ENCODE measurements around the gene DDB1. TPM values are rescaled to one million over a fixed set of nuclear protein-coding genes. Genes with fewer than 3 reads are reported as not detected.

The DDB1 gene
- total and polyA plus RNA-seq, 9 of the 15 experiments (the other 6 are each of a cell fraction or from before 2014, with no cell fraction given), result 172 to 361 (median 266) TPM

- FAIRE-seq, result peak; percentile 78
- BruUV-seq (replicated peaks), result no TSS peak
- no peak for TF ChIP-seq KLF6 (CRISPR knock-in tag; IDR thresholded peaks at IDR 0.05; ENCODE audit: borderline replicate concordance)
- no peak for TF ChIP-seq NCOA2 (IDR thresholded peaks at IDR 0.05; ENCODE audit: partially characterized antibody in 2 of 2)
- no peak for TF ChIP-seq GABPB2 (CRISPR knock-in tag; conservative IDR thresholded peaks at IDR 0.05)
- no peak for TF ChIP-seq MECOM (CRISPR knock-in tag; IDR thresholded peaks at IDR 0.05)
- peak; percentile 41 for TF ChIP-seq NFIC (IDR thresholded peaks at IDR 0.05)
- TF ChIP-seq, protein P1, sequence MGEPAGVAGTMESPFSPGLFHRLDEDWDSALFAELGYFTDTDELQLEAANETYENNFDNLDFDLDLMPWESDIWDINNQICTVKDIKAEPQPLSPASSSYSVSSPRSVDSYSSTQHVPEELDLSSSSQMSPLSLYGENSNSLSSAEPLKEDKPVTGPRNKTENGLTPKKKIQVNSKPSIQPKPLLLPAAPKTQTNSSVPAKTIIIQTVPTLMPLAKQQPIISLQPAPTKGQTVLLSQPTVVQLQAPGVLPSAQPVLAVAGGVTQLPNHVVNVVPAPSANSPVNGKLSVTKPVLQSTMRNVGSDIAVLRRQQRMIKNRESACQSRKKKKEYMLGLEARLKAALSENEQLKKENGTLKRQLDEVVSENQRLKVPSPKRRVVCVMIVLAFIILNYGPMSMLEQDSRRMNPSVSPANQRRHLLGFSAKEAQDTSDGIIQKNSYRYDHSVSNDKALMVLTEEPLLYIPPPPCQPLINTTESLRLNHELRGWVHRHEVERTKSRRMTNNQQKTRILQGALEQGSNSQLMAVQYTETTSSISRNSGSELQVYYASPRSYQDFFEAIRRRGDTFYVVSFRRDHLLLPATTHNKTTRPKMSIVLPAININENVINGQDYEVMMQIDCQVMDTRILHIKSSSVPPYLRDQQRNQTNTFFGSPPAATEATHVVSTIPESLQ (CRISPR knock-in tag; IDR thresholded peaks at IDR 0.05), result peak; percentile 83; the same call in 1 of the 2 replicates
- no peak for TF ChIP-seq ARHGAP35 (IDR thresholded peaks at IDR 0.05; ENCODE audit: partially characterized antibody)
- no peak; the same call in none of the 2 replicates for TF ChIP-seq ZNF511 (CRISPR knock-in tag; IDR thresholded peaks at IDR 0.05)
- 0 out of 2 replicates have a peak, but pooled peaks have one; percentile 19 for TF ChIP-seq PBX2 (CRISPR knock-in tag; IDR thresholded peaks at IDR 0.05; ENCODE audit: low read depth)
- TF ChIP-seq PBX2 (tag; conservative IDR thresholded peaks at IDR 0.05; ENCODE audit: low read depth), result peak; percentile 89
- peak; percentile 55; the same call in 1 of the 2 replicates for TF ChIP-seq GTF2F1 (IDR thresholded peaks at IDR 0.05; ENCODE audit: low read depth, low read length)
- peak in 1 of 2 experiments; percentile 87 for TF ChIP-seq MNT (conservative IDR thresholded peaks at IDR 0.05)
- TF ChIP-seq PCBP2 (IDR thresholded peaks at IDR 0.05; ENCODE audit: low read depth, low read length, poor library complexity, severe bottlenecking), result no peak
- no peak for TF ChIP-seq SRSF1 (IDR thresholded peaks at IDR 0.05; ENCODE audit: low read depth, low read length)
Observed at GRCh38 chr11:61361741-61362541, 29.0 kb upstream of the DDB1 start, which contains the start of the genes CYB561A3 and TMEM138. Gene CYB561A3, minus strand, starts transcription at chr11:61361882. Its CDS starts 5,169 bp downstream, at chr11:61356713. Gene TMEM138, plus strand, starts transcription at chr11:61362374. Its CDS starts 2,017 bp downstream, at chr11:61364391.

More at GRCh38 chr11:61361741-61362541, 29.0 kb upstream of the DDB1 start, which contains the start of the genes CYB561A3 and TMEM138:
- intact Hi-C loops (cut with micrococcal nuclease), result loop anchor here (2.0 kb wide), 1 partner anchor 29 kb away; the partner anchor contains the start of genes DDB1 and TKFC
- Histone ChIP-seq H3K9me1 (ENCODE audit: control insufficient read depth, insufficient read depth, low read length) (no peaks in the 10 kb centered on the region), H3K4me3 (peak within 1 kb of the TSS; percentile 67), H3K36me3 (ENCODE audit: control insufficient read depth, insufficient read depth, low read length) (peaks cover 37% of the 10 kb centered on the region), H2AFZ (ENCODE audit: low read depth, low read length) (peak within 1 kb of the TSS; percentile 98), H3K27ac (ENCODE audit: extremely low read depth, low read depth, low read length) (peak within 1 kb of the TSS; percentile 96), H3K27me3 (ENCODE audit: control insufficient read depth in 2 of 2, insufficient read depth in 2 of 2, low read length in 2 of 2) (no peaks in the 10 kb centered on the region), H4K20me1 (replicated peaks; ENCODE audit: control insufficient read depth, insufficient read depth, low read length) (no peaks in the 10 kb centered on the region), H3K9me3 (replicated peaks; ENCODE audit: control insufficient read depth, insufficient read depth, low read depth, low read length) (no peaks in the 10 kb centered on the region), H3K4me1 (replicated peaks in 1 of 2; ENCODE audit: control insufficient read depth in 2 of 2, insufficient read depth in 2 of 2, low read length in 2 of 2) (peaks cover 24 to 36% of the 10 kb centered on the region in 2 experiments), H3K79me2 (ENCODE audit: control insufficient read depth, insufficient read depth, low read length) (peaks cover 64% of the 10 kb centered on the region), H3K9ac (ENCODE audit: insufficient read depth in 1 of 2, low read depth in 2 of 2, low read length in 2 of 2) (peak within 1 kb of the TSS; percentile 97 to 99), H3K4me2 (ENCODE audit: insufficient read depth, low read length) (peak within 1 kb of the TSS; percentile 100)
- ChIA-PET POLR2A (interaction anchor here (0.5 to 4.6 kb wide), 28 partner anchors 9 to 1230 kb away, joined by 3 to 37 read pairs (median 3); partner anchors contain the start of genes CPSF7, DDB1, SDHAF2 and TKFC), CTCF (ENCODE audit: low intra/inter-chr PET ratio) (no interaction called here)
- ATAC-seq, result peak; percentile 94
- WGBS (ENCODE audit: insufficient coverage, low coverage, missing lambda C conversion rate), result under 1% methylated on average over 62 of the region's 63 CpGs
- in situ Hi-C loops (cut with MboI), result no loop called here
- peak; percentile 90 to 96 (median 91) for DNase-seq (ENCODE audit: extremely low read depth in 1 of 4, low spot score in 3 of 4)
